WTC11 (cell line): ENCODE results near the gene SPSB3. TPM values are rescaled to one million over a fixed set of nuclear protein-coding genes. Genes with fewer than 3 reads are reported as not detected.

Experiments
- ATAC-seq: fragments of 200-7000 bp; cut with Tn5 transposase; 2 replicates; pipeline ENCODE4 v1.10.0; 2021; ENCODE audit warnings: mild to moderate bottlenecking, moderate library complexity
- CTCF ChIA-PET: fragments of 300-600 bp; sonication (Branson Sonifier 250); formaldehyde crosslinking; loops from one replicate; lab custom pipeline; 2021; ENCODE audit warnings: antibody characterized with exemption; lab: Charles Lee
- POLR2A ChIA-PET: fragments of 350-600 bp; sonication (Branson Sonifier 250); formaldehyde crosslinking; loops from one replicate; lab custom pipeline; 2021; ENCODE audit warnings: antibody characterized with exemption; lab: Charles Lee
- DNase-seq: peaks from one replicate; pipeline ENCODE4 v3.0.0; 2021; ENCODE audit warnings: low spot score
- H3K27ac Mint-ChIP-seq: 2 replicates; pipeline ENCODE4 v1.8.0; 2021; ENCODE audit warnings: mixed read lengths
- H3K27me3 Mint-ChIP-seq: 2 replicates; pipeline ENCODE4 v1.8.0; 2021; ENCODE audit warnings: low read depth, mild to moderate bottlenecking, moderate library complexity, mixed read lengths
- H3K36me3 Mint-ChIP-seq: 2 replicates; pipeline ENCODE4 v1.8.0; 2021; ENCODE audit warnings: mixed read lengths
- H3K4me1 Mint-ChIP-seq: 2 replicates; pipeline ENCODE4 v1.8.0; 2022; ENCODE audit warnings: mixed read lengths
- H3K4me3 Mint-ChIP-seq: 2 replicates; pipeline ENCODE4 v1.8.0; 2021; ENCODE audit warnings: mild to moderate bottlenecking, moderate library complexity, mixed read lengths
- H3K9me3 Mint-ChIP-seq: 2 replicates; pipeline ENCODE4 v1.8.0; 2021; ENCODE audit warnings: mixed read lengths
- EMX1 ChIP-seq: fragments of 250-450 bp; sonication (Bioruptor Pico); IDR thresholded peaks from 2 replicates; pipeline ENCODE4 v1.8.0; 2021; ENCODE audit warnings: mild to moderate bottlenecking
- ERG ChIP-seq: fragments of 250-450 bp; sonication (Bioruptor Pico); IDR thresholded peaks from 2 replicates; pipeline ENCODE4 v1.8.0; 2021; ENCODE audit warnings: mild to moderate bottlenecking
- FOXP1 ChIP-seq: sonication (generic); formaldehyde crosslinking; IDR thresholded peaks from 2 replicates; pipeline ENCODE4 v1.8.0; 2022; ENCODE audit warnings: missing genetic modification reagents, mild to moderate bottlenecking, moderate library complexity, borderline replicate concordance
- IRF2 ChIP-seq: sonication (generic); formaldehyde crosslinking; IDR thresholded peaks from 2 replicates; pipeline ENCODE4 v1.8.0; 2022; ENCODE audit warnings: low read depth, missing genetic modification reagents, borderline replicate concordance
- JAZF1 ChIP-seq: fragments of 250-450 bp; sonication (Bioruptor Pico); IDR thresholded peaks from 2 replicates; pipeline ENCODE4 v1.9.0; 2021; ENCODE audit warnings: moderate library complexity, mild to moderate bottlenecking, inconsistent platforms
- NR2C2 ChIP-seq: sonication (generic); formaldehyde crosslinking; IDR thresholded peaks from 2 replicates; pipeline ENCODE4 v1.8.0; 2022; ENCODE audit warnings: mild to moderate bottlenecking, missing genetic modification reagents
- RELA ChIP-seq: sonication (generic); formaldehyde crosslinking; IDR thresholded peaks from 2 replicates; pipeline ENCODE4 v1.8.1; 2022; ENCODE audit warnings: missing genetic modification reagents, mild to moderate bottlenecking, borderline replicate concordance
- RORB ChIP-seq: fragments of 250-450 bp; sonication (Bioruptor Pico); IDR thresholded peaks from 2 replicates; pipeline ENCODE4 v1.9.0; 2021; ENCODE audit warnings: mild to moderate bottlenecking
- SMAD3 ChIP-seq: sonication (generic); formaldehyde crosslinking; IDR thresholded peaks from 2 replicates; pipeline ENCODE4 v1.8.0; 2022; ENCODE audit warnings: missing genetic modification reagents, mild to moderate bottlenecking, borderline replicate concordance
- SP1 ChIP-seq: sonication (generic); formaldehyde crosslinking; conservative IDR thresholded peaks from 2 replicates; pipeline ENCODE4 v1.8.1; 2022; ENCODE audit warnings: missing genetic modification reagents
- TCF7 ChIP-seq: sonication (generic); formaldehyde crosslinking; IDR thresholded peaks from 2 replicates; pipeline ENCODE4 v1.8.0; 2022; ENCODE audit warnings: mild to moderate bottlenecking, low read depth, missing genetic modification reagents, moderate library complexity
- USF1 ChIP-seq: sonication (generic); formaldehyde crosslinking; IDR thresholded peaks from 2 replicates; pipeline ENCODE4 v1.8.0; 2022; ENCODE audit warnings: mild to moderate bottlenecking, missing genetic modification reagents
- ZBTB21 ChIP-seq: sonication (generic); formaldehyde crosslinking; IDR thresholded peaks from 2 replicates; pipeline ENCODE4 v1.8.1; 2023; ENCODE audit warnings: mild to moderate bottlenecking, missing genetic modification reagents, borderline replicate concordance
- ZBTB43 ChIP-seq: sonication (generic); formaldehyde crosslinking; IDR thresholded peaks from 2 replicates; pipeline ENCODE4 v1.8.1; 2023; ENCODE audit warnings: mild to moderate bottlenecking, missing genetic modification reagents
- ZNF121 ChIP-seq: sonication (generic); formaldehyde crosslinking; IDR thresholded peaks from 2 replicates; pipeline ENCODE4 v1.8.0; 2023; ENCODE audit warnings: missing genetic modification reagents
- ZNF512 ChIP-seq: sonication (generic); formaldehyde crosslinking; IDR thresholded peaks from 2 replicates; pipeline ENCODE4 v1.8.1; 2022; ENCODE audit warnings: missing genetic modification reagents, borderline replicate concordance
- total RNA-seq: library from RNA; stranded (reverse); gene quantifications from 3 replicates; pipeline ENCODE4 v1.2.3, GENCODE V29; 2021

Gene SPSB3
- total RNA-seq, 1 experiment from 2014 or later, result 32.8 TPM

- Mint-ChIP-seq H3K27me3 (no peaks in the 10 kb centered on the region; the same call in 1 of the 2 replicates), H3K9me3 (no peaks in the 10 kb centered on the region), H3K36me3 (peaks cover 4% of the 10 kb centered on the region), H3K4me1 (peaks cover 4% of the 10 kb centered on the region), H3K4me3 (peak overlapping the region; percentile 99), H3K27ac (no peak overlapping the region)
- no peak for TF ChIP-seq USF1 (CRISPR knock-in tag)
- no peak for TF ChIP-seq ZNF121
- no peak for TF ChIP-seq JAZF1 (CRISPR knock-in tag)
- TF ChIP-seq TCF7 (CRISPR knock-in tag), result no peak
- no peak for TF ChIP-seq ERG (CRISPR knock-in tag)
- TF ChIP-seq ZNF512 (CRISPR knock-in tag), result no peak
- no peak for TF ChIP-seq NR2C2 (CRISPR knock-in tag)
- TF ChIP-seq SMAD3, result no peak
- TF ChIP-seq RORB (CRISPR knock-in tag), result no peak
- no peak for TF ChIP-seq IRF2 (CRISPR knock-in tag)
- TF ChIP-seq RELA (CRISPR knock-in tag), result no peak
- no peak for TF ChIP-seq SP1 (CRISPR knock-in tag)
- no peak for TF ChIP-seq FOXP1 (CRISPR knock-in tag)
- POLR2A ChIA-PET, result interaction anchor here (0.9 to 1.0 kb wide), 3 partner anchors 8 to 94 kb away, joined by 3 to 7 read pairs (median 4); partner anchors contain the start of genes NUBP2 and SPSB3
- no peak for DNase-seq
- no peak for ATAC-seq
- CTCF ChIA-PET, result interaction anchor here (0.8 to 3.1 kb wide), 6 partner anchors 8 to 230 kb away, joined by 3 to 37 read pairs (median 4); partner anchors contain the start of genes MAPK8IP3, NUBP2 and SPSB3
Observed at GRCh38 chr16:1774448-1774780, 8.0 kb downstream of the SPSB3 start.

GRCh38 chr16:1773703-1774447, 8.5 kb downstream of the SPSB3 start:
- H3K4me1 Mint-ChIP-seq, result peaks cover 4% of the 10 kb centered on the region
- peak overlapping the region; percentile 99 for H3K4me3 Mint-ChIP-seq
- peak overlapping the region; percentile 23; the same call in 1 of the 2 replicates for H3K27ac Mint-ChIP-seq
- no peak for DNase-seq
- peaks cover 4% of the 10 kb centered on the region for H3K36me3 Mint-ChIP-seq
- no peaks in the 10 kb centered on the region for H3K9me3 Mint-ChIP-seq
- POLR2A ChIA-PET, result interaction anchor here (0.9 to 1.0 kb wide), 4 partner anchors 9 to 207 kb away, joined by 3 to 7 read pairs (median 4); partner anchors contain the start of genes NOXO1, NUBP2 and SPSB3
- CTCF ChIA-PET, result interaction anchor here (0.8 to 3.1 kb wide), 6 partner anchors 8 to 230 kb away, joined by 3 to 37 read pairs (median 4); partner anchors contain the start of genes MAPK8IP3, NUBP2 and SPSB3
- peak; percentile 2 for ATAC-seq
- no peak for TF ChIP-seq ZBTB43 (CRISPR knock-in tag)
- peak; percentile 76; the same call in 1 of the 2 replicates for TF ChIP-seq ZBTB21 (CRISPR knock-in tag)
- TF ChIP-seq EMX1, result no peak
- H3K27me3 Mint-ChIP-seq, result no peaks in the 10 kb centered on the region; the same call in 1 of the 2 replicates
